D721Med (cell line): ENCODE results near the gene UBR4.
"Not testable (repeated sequence)": the region's sequence is repeated elsewhere in the genome, so short reads cannot be mapped to it uniquely, and the experiment has no call there.

ENCODE experiments used
- DNase-seq: peaks from one replicate; pipeline ENCODE4 v3.0.0; 2011; ENCODE audit warnings: low spot score; ENCODE audit not compliant: insufficient read length
- FAIRE-seq: peaks from 2 replicates; lab custom pipeline; 2011; peaks lifted over from hg19 to GRCh38; lab: Jason Lieb, UNC
- CTCF ChIP-seq: IDR thresholded peaks from 2 replicates; pipeline ENCODE4 v1.5.1; 2012; ENCODE audit warnings: mild to moderate bottlenecking, control low read depth; ENCODE audit not compliant: insufficient read depth; ENCODE audit errors: missing control alignments

The UBR4 gene

GRCh38 chr1:19189270-19189669, 20.8 kb downstream of the UBR4 start:
- DNase-seq = no peak
- no peak for TF ChIP-seq CTCF
- no peak for FAIRE-seq

- no peak for TF ChIP-seq CTCF
- FAIRE-seq (no peak), DNase-seq (no peak)
Measured at GRCh38 chr1:19187852-19188251, 22.2 kb downstream of the UBR4 start.

DNA sequence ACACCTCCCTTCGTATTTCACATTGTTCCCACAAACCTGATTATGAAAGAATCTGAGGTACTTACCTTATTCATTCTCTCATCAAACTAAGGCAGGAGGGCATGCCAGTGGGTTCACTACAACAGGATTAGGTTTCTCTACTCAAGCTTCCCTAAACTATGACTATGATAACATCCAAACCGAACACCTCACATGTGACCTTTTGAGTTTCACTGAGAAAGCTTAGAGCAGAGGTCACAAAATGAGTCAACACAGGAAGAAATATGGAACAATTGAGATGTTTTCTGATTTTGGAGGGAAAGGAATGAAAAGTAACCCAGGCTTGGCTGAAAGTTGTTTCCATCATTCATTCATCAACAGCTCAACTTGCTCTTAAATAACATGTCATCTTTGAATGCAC, 24.1 kb downstream of the UBR4 start:
- DNase-seq (no peak), FAIRE-seq (no peak)
- TF ChIP-seq CTCF = no peak

DNA sequence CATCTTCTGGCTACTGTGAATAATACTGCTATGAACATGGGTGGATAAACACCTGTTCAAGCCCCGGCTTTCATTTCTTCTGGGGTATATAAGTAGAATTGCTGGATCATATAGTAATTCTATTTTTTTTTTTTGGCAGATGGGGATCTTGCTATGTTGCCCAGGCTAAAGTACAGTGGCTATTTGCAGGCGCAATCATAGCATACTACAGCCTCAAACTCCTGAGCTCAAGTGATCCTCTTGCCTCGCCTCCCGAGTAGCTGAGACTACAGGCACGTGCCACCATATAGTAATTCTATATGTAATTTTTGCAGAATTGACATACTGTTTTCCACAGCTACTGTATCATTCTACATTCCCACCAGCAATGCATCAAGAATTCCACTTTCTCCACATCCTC, 27.8 kb downstream of the UBR4 start:
- FAIRE-seq = no peak
- no peak for TF ChIP-seq CTCF

GRCh38 chr1:19180265-19180657, 29.8 kb downstream of the UBR4 start:
- not testable (repeated sequence) for DNase-seq, FAIRE-seq

More for the DNA sequence above, 27.8 kb downstream of the UBR4 start:
- no peak for DNase-seq

DNA sequence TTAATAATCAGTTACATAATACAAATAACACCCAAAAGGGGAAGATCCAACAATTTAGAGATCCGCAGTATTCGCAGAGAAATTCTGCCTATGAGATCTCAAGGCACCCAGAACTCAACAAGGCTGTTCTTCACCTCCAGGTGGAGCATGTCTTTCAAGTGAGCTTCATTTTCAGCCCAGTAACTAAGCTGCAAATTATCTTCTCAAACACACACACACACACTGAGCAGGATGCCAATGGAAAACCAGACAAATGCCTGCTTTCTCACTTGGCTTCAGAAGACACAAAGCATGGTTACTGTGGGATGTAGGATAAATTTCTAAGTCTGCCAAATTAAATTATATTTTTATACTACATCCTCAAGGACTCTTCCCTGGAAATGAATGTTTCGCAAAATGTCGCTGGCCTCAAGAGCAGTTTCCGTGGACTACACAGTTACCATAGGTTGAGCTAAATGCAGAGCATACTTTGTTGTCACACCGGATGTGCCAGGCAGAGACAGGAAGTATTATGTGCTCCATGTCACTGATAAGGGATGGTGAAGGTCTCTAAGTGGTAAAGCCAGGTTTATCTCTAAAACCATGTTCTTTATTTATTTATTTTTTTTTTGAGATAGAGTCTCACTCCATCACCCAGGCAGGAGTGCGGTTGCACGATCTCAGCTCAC, 30.3 kb downstream of the UBR4 start:
- peak; percentile 51 for TF ChIP-seq CTCF
- FAIRE-seq (no peak), DNase-seq (no peak)

GRCh38 chr1:19178734-19179398, 31.2 kb downstream of the UBR4 start:
- FAIRE-seq (no peak), DNase-seq (no peak)
- no peak for TF ChIP-seq CTCF
